H9 (cell line): ENCODE results near the gene DPH6. TPM values are rescaled to one million over a fixed set of nuclear protein-coding genes. Genes with fewer than 3 reads are reported as not detected.

Experiments
- DNase-seq: peaks from one replicate; pipeline ENCODE4 v3.0.0-alpha.2; 2017
- H2AFZ ChIP-seq: one replicate; pipeline ENCODE4 v1.6.1; 2013; ENCODE audit warnings: mild to moderate bottlenecking, low read length, control low read depth, moderate library complexity
- H2AK5ac ChIP-seq: 2 replicates; pipeline ENCODE4 v1.6.1; 2013; ENCODE audit warnings: low read length, control low read depth, mixed read lengths; ENCODE audit not compliant: insufficient read length
- H2BK120ac ChIP-seq: one replicate; pipeline ENCODE4 v1.6.1; 2013; ENCODE audit warnings: low read depth, mild to moderate bottlenecking, low read length, control low read depth, inconsistent platforms; ENCODE audit not compliant: poor library complexity, severe bottlenecking
- H2BK12ac ChIP-seq: 2 replicates; pipeline ENCODE4 v1.6.1; 2013; ENCODE audit warnings: low read length, control low read depth, mixed read lengths, low read depth; ENCODE audit not compliant: insufficient read length
- H2BK15ac ChIP-seq: 2 replicates; pipeline ENCODE4 v1.6.1; 2013; ENCODE audit warnings: low read depth, low read length, control low read depth
- H2BK20ac ChIP-seq: one replicate; pipeline ENCODE4 v1.6.1; 2013; ENCODE audit warnings: low read depth, mild to moderate bottlenecking, low read length, control low read depth, inconsistent platforms; ENCODE audit not compliant: poor library complexity, severe bottlenecking
- H2BK5ac ChIP-seq: 2 replicates; pipeline ENCODE4 v1.6.1; 2013; ENCODE audit warnings: low read length, control low read depth, mixed read lengths; ENCODE audit not compliant: insufficient read length
- H3K14ac ChIP-seq: 2 replicates; pipeline ENCODE4 v1.6.1; 2013; ENCODE audit warnings: low read length, control low read depth; ENCODE audit not compliant: insufficient read depth
- H3K18ac ChIP-seq: 2 replicates; pipeline ENCODE4 v1.6.1; 2013; ENCODE audit warnings: low read depth, mild to moderate bottlenecking, mixed read lengths, low read length, control low read depth; ENCODE audit not compliant: insufficient read length
- H3K23ac ChIP-seq: 2 replicates; pipeline ENCODE4 v1.6.1; 2013; ENCODE audit warnings: low read length, control low read depth, mixed read lengths, low read depth; ENCODE audit not compliant: insufficient read length
- H3K23me2 ChIP-seq: 2 replicates; pipeline ENCODE4 v1.6.1; 2013; ENCODE audit warnings: low read depth, mild to moderate bottlenecking, mixed read lengths, low read length, control low read depth; ENCODE audit not compliant: insufficient read length, poor library complexity, severe bottlenecking
- H3K27ac ChIP-seq: 2 replicates; pipeline ENCODE4 v1.5.1; 2013; ENCODE audit warnings: low read length, control low read depth, mixed read lengths, low read depth; ENCODE audit not compliant: insufficient read length
- H3K27me3 ChIP-seq: 2 replicates; pipeline ENCODE4 v1.6.1; 2013; ENCODE audit warnings: low read length, control low read depth, inconsistent platforms; ENCODE audit not compliant: insufficient read depth
- H3K4ac ChIP-seq: 2 replicates; pipeline ENCODE4 v1.6.1; 2013; ENCODE audit warnings: low read depth, mild to moderate bottlenecking, control low read depth, inconsistent platforms, low read length, moderate library complexity
- H3K4me1 ChIP-seq: 2 replicates; pipeline ENCODE4 v1.6.1; 2013; ENCODE audit warnings: low read length, control low read depth, inconsistent platforms; ENCODE audit not compliant: insufficient read depth
- H3K4me2 ChIP-seq: 2 replicates; pipeline ENCODE4 v1.6.1; 2013; ENCODE audit warnings: low read length, control low read depth, mixed read lengths; ENCODE audit not compliant: insufficient read length, insufficient read depth
- H3K56ac ChIP-seq: 2 replicates; pipeline ENCODE4 v1.6.1; 2013; ENCODE audit warnings: low read depth, mild to moderate bottlenecking, mixed read lengths, low read length, control low read depth; ENCODE audit not compliant: insufficient read length
- H3K79me1 ChIP-seq: 2 replicates; pipeline ENCODE4 v1.6.1; 2013; ENCODE audit warnings: low read depth, mild to moderate bottlenecking, moderate library complexity, low read length, control low read depth, inconsistent platforms; ENCODE audit not compliant: insufficient read depth, poor library complexity, severe bottlenecking
- H3K79me2 ChIP-seq: 2 replicates; pipeline ENCODE4 v1.6.1; 2013; ENCODE audit warnings: low read length, control low read depth, inconsistent platforms; ENCODE audit not compliant: insufficient read depth
- H3K9ac ChIP-seq: 2 replicates; pipeline ENCODE4 v1.6.1; 2013; ENCODE audit warnings: low read length, control low read depth, mixed read lengths; ENCODE audit not compliant: insufficient read length; ENCODE audit errors: extremely low read depth
- H3K9me3 ChIP-seq: one replicate; pipeline ENCODE4 v1.6.1; 2013; ENCODE audit warnings: low read depth, low read length, inconsistent platforms; ENCODE audit not compliant: control insufficient read depth
- H3T11ph ChIP-seq: one replicate; pipeline ENCODE4 v1.6.1; 2013; ENCODE audit warnings: mild to moderate bottlenecking, low read length, control low read depth, inconsistent platforms
- H4K20me1 ChIP-seq: one replicate; pipeline ENCODE4 v1.6.1; 2013; ENCODE audit not compliant: control insufficient read depth, insufficient read length, insufficient read depth
- H4K5ac ChIP-seq: 2 replicates; pipeline ENCODE4 v1.6.1; 2013; ENCODE audit warnings: low read depth, mild to moderate bottlenecking, mixed read lengths, low read length, control low read depth; ENCODE audit not compliant: insufficient read length
- H4K8ac ChIP-seq: replicated peaks from 2 replicates; pipeline ENCODE4 v1.6.1; 2013; ENCODE audit warnings: low read length, control low read depth, mixed read lengths, low read depth; ENCODE audit not compliant: insufficient read length
- H4K91ac ChIP-seq: 2 replicates; pipeline ENCODE4 v1.6.1; 2013; ENCODE audit warnings: low read depth, mild to moderate bottlenecking, moderate library complexity, mixed read lengths, low read length, control low read depth; ENCODE audit not compliant: insufficient read length
- H3K27ac Mint-ChIP-seq, 3 experiments: 2 replicates in 2 of 3; 3 replicates in 1 of 3; pipeline ENCODE4 v1.8.0; 2020 to 2021; ENCODE audit warnings: mixed read lengths in 3 of 3, mild to moderate bottlenecking in 1 of 3, moderate library complexity in 1 of 3
- H3K27me3 Mint-ChIP-seq: 2 replicates; pipeline ENCODE4 v1.8.0; 2021; ENCODE audit warnings: low read depth, mild to moderate bottlenecking, moderate library complexity, mixed read lengths
- H3K36me3 Mint-ChIP-seq, 3 experiments: 2 replicates in 2 of 3; 3 replicates in 1 of 3; pipeline ENCODE4 v1.8.0; 2020 to 2021; ENCODE audit warnings: low read depth in 3 of 3, mixed read lengths in 3 of 3; ENCODE audit not compliant: insufficient read depth in 1 of 3
- H3K4me1 Mint-ChIP-seq, 2 experiments: 2 replicates each; pipeline ENCODE4 v1.8.0; 2020; ENCODE audit warnings: mixed read lengths in 2 of 2
- H3K4me3 Mint-ChIP-seq, 2 experiments: 2 replicates in 1 of 2; 3 replicates in 1 of 2; pipeline ENCODE4 v1.8.0; 2020 to 2021; ENCODE audit warnings: mild to moderate bottlenecking in 2 of 2, mixed read lengths in 2 of 2, moderate library complexity in 1 of 2
- H3K9me3 Mint-ChIP-seq, 2 experiments: 2 replicates in 1 of 2; 3 replicates in 1 of 2; pipeline ENCODE4 v1.8.0; 2020; ENCODE audit warnings: mild to moderate bottlenecking in 2 of 2, mixed read lengths in 2 of 2, moderate library complexity in 1 of 2
- CTCF ChIP-seq: fragments of 200-600 bp; sonication (generic); conservative IDR thresholded peaks from 3 replicates; pipeline ENCODE4 v1.8.0; 2021; ENCODE audit warnings: antibody characterized with exemption, mild to moderate bottlenecking
- WGBS: extraction: QIAGEN DNeasy Blood & Tissue Kit; methylation state at CpG from one replicate; pipeline ENCODE4 v1.1.7; 2013; ENCODE audit warnings: missing lambda C conversion rate, low lambda C conversion rate, mixed read lengths; ENCODE audit not compliant: insufficient read length; ENCODE audit errors: extremely low coverage; 5-methylcytosine and 5-hydroxymethylcytosine counted together
- total RNA-seq: library from RNA; stranded (reverse); gene quantifications from 2 replicates; pipeline ENCODE4 v1.2.1, GENCODE V29; 2021

The DPH6 gene
- total RNA-seq, 1 experiment from 2014 or later, result 42.0 TPM

- no peak overlapping the region for H2BK15ac ChIP-seq
- Mint-ChIP-seq H3K4me1 (no peaks in the 10 kb centered on the region), H3K4me3 (no peak overlapping the region), H3K27me3 (no peaks in the 10 kb centered on the region), H3K27ac (no peak overlapping the region), H3K36me3 (no peaks in the 10 kb centered on the region), H3K9me3 (no peaks in the 10 kb centered on the region)
- no peak overlapping the region for H2AFZ ChIP-seq
- no peak overlapping the region for H3K27ac ChIP-seq
- no peak overlapping the region for H2BK20ac ChIP-seq
- H3K4me1 ChIP-seq, result no peaks in the 10 kb centered on the region
- no peak overlapping the region for H3K4me2 ChIP-seq
- H3K4ac ChIP-seq, result no peak overlapping the region
- no peak overlapping the region for H3K23ac ChIP-seq
- H2AK5ac ChIP-seq, result no peak overlapping the region
- no peaks in the 10 kb centered on the region for H4K20me1 ChIP-seq
- H3K14ac ChIP-seq, result no peak overlapping the region
- no peaks in the 10 kb centered on the region for H3K79me2 ChIP-seq
- H3K9ac ChIP-seq, result no peak overlapping the region
- no peak for TF ChIP-seq CTCF
- WGBS, result no CpG with 5 or more reads among the region's 1 CpG
- H4K5ac ChIP-seq, result no peak overlapping the region
- H3K79me1 ChIP-seq, result no peaks in the 10 kb centered on the region
- no peak overlapping the region for H2BK12ac ChIP-seq
- H4K91ac ChIP-seq, result no peak overlapping the region
- H2BK5ac ChIP-seq, result no peak overlapping the region
- no peak overlapping the region for H4K8ac ChIP-seq
- H3K56ac ChIP-seq, result no peak overlapping the region
- no peak overlapping the region for H3T11ph ChIP-seq
- H3K9me3 ChIP-seq, result no peaks in the 10 kb centered on the region
- no peaks in the 10 kb centered on the region for H3K27me3 ChIP-seq
- H3K18ac ChIP-seq, result no peak overlapping the region
- H2BK120ac ChIP-seq, result no peak overlapping the region
- H3K23me2 ChIP-seq, result no peaks in the 10 kb centered on the region
- DNase-seq, result no peak
Observed at GRCh38 chr15:35560258-35560657, 14.3 kb upstream of the DPH6 start.
